Small intestine (tissue), 7 donors: ENCODE data around the gene RPIA. TPM values are rescaled to one million over a fixed set of nuclear protein-coding genes. Genes with fewer than 3 reads are reported as not detected.

Experiments used
- DNase-seq, 2 donors: peaks; one replicate each; pipeline versions ENCODE4 v3.0.0 to v3.0.0-alpha.2; 2013
- FAIRE-seq: peaks from 2 replicates; lab custom pipeline; 2012; peaks lifted over from hg19 to GRCh38; lab: Jason Lieb, UNC
- H3K27ac ChIP-seq, 3 donors: one replicate each; pipeline ENCODE4 v1.5.1; 2013; ENCODE audit warnings: low read length in 2 of 3, mild to moderate bottlenecking in 2 of 3, control low read depth in 1 of 3, inconsistent platforms in 1 of 3, low read depth in 1 of 3, moderate library complexity in 1 of 3
- H3K27me3 ChIP-seq, 3 donors: one replicate each; pipeline ENCODE4 v1.6.1; 2013; ENCODE audit warnings: low read length in 3 of 3, inconsistent platforms in 1 of 3; ENCODE audit not compliant: control insufficient read depth in 3 of 3, insufficient read depth in 3 of 3
- H3K36me3 ChIP-seq, 3 donors: one replicate each; pipeline ENCODE4 v1.6.1; 2013; ENCODE audit warnings: low read length in 3 of 3, inconsistent platforms in 1 of 3, low read depth in 1 of 3, mild to moderate bottlenecking in 1 of 3, moderate library complexity in 1 of 3; ENCODE audit not compliant: control insufficient read depth in 3 of 3, insufficient read depth in 2 of 3
- H3K4me1 ChIP-seq, 3 donors: one replicate each; pipeline ENCODE4 v1.6.1; 2013; ENCODE audit warnings: low read length in 2 of 3, inconsistent platforms in 1 of 3, low read depth in 1 of 3, mild to moderate bottlenecking in 1 of 3, moderate library complexity in 1 of 3; ENCODE audit not compliant: control insufficient read depth in 3 of 3, insufficient read depth in 2 of 3
- H3K4me3 ChIP-seq, 3 donors: one replicate each; pipeline ENCODE4 v1.5.1; 2013; ENCODE audit warnings: low read length in 3 of 3, control low read depth in 1 of 3, inconsistent platforms in 1 of 3, low read depth in 1 of 3, mild to moderate bottlenecking in 1 of 3, moderate library complexity in 1 of 3
- H3K9me3 ChIP-seq, 2 donors: one replicate each; pipeline ENCODE4 v1.6.1; 2013; ENCODE audit warnings: low read depth in 1 of 2, low read length in 1 of 2; ENCODE audit not compliant: control insufficient read depth in 2 of 2, insufficient read depth in 1 of 2
- WGBS, 3 donors: extraction: QIAGEN DNeasy Blood & Tissue Kit; methylation state at CpG; one replicate each; pipeline ENCODE4 v1.1.7; 2013; 5-methylcytosine and 5-hydroxymethylcytosine counted together
- polyA plus RNA-seq, 4 donors: library from polyadenylated mRNA; stranded (reverse) in 3 of 4; unstranded in 1 of 4; fragments of 200-250 nt in 3 of 4; fragments of 120-200 nt in 1 of 4; gene quantifications; one replicate each; pipeline versions ENCODE4 v1.2.1 to v1.2.3, GENCODE V29; 2013
- donor health status: healthy with polysubstance abuse.
- donor health status: control.
- donor health status: control.
- donor health status: Bipolar disorder and iron deficiency.
- donor health status: healthy.

RPIA gene
- polyA plus RNA-seq, 4 donors = 14.5 to 53.7 (median 21.4) TPM

- Histone ChIP-seq H3K9me3 (peaks cover 0 to 6% of the 10 kb centered on the region in 2 donors), H3K4me1 (peaks cover 0 to 2% (median 0%) of the 10 kb centered on the region in 3 donors), H3K27me3 (no peaks in the 10 kb centered on the region), H3K4me3 (no peak overlapping the region), H3K36me3 (no peaks in the 10 kb centered on the region), H3K27ac (peak overlapping the region in 2 of 3 donors; percentile 8 to 85)
- WGBS, 3 donors = 66 to 80% (median 79%) methylated on average over 4 of the region's 4 CpGs
- FAIRE-seq (no peak), DNase-seq (no peak)
Measured at GRCh38 chr2:88658881-88659537, 32.5 kb upstream of the RPIA start.

- Histone ChIP-seq H3K27ac (peak overlapping the region; percentile 8 to 85 (median 11)), H3K36me3 (no peaks in the 10 kb centered on the region), H3K4me1 (peaks cover 0 to 2% (median 0%) of the 10 kb centered on the region in 3 donors), H3K4me3 (no peak overlapping the region), H3K27me3 (no peaks in the 10 kb centered on the region), H3K9me3 (peaks cover 0 to 6% of the 10 kb centered on the region in 2 donors)
- 30 to 44% (median 35%) methylated on average over 4 of the region's 4 CpGs for WGBS, 3 donors
- peak; percentile 11 to 30 for DNase-seq
- no peak for FAIRE-seq
Measured at GRCh38 chr2:88659538-88659915, 31.9 kb upstream of the RPIA start.

- H3K36me3 ChIP-seq = no peaks in the 10 kb centered on the region
- H3K27me3 ChIP-seq = no peaks in the 10 kb centered on the region
- no peak for FAIRE-seq
- H3K9me3 ChIP-seq = peaks cover 0 to 6% of the 10 kb centered on the region in 2 donors
- peaks cover 0 to 2% (median 0%) of the 10 kb centered on the region in 3 donors for H3K4me1 ChIP-seq
- 88 to 97% (median 94%) methylated on average over 1 of the region's 1 CpG for WGBS, 3 donors
- no peak overlapping the region for H3K4me3 ChIP-seq
- no peak for DNase-seq
- no peak overlapping the region for H3K27ac ChIP-seq
Measured at GRCh38 chr2:88660622-88661021, 30.9 kb upstream of the RPIA start.

GRCh38 chr2:88666576-88666975, 24.9 kb upstream of the RPIA start:
- no peak overlapping the region for H3K4me3 ChIP-seq
- no peaks in the 10 kb centered on the region for H3K4me1 ChIP-seq
- no peak overlapping the region for H3K27ac ChIP-seq
- 71 to 87% (median 87%) methylated on average over 4 of the region's 4 CpGs for WGBS, 3 donors
- no peaks in the 10 kb centered on the region for H3K27me3 ChIP-seq
- peaks cover 0 to 6% of the 10 kb centered on the region in 2 donors for H3K9me3 ChIP-seq
- FAIRE-seq (no peak), DNase-seq (no peak)
- H3K36me3 ChIP-seq = no peaks in the 10 kb centered on the region

- DNase-seq (no peak), FAIRE-seq (no peak)
- WGBS, 3 donors = 85 to 98% (median 90%) methylated on average over 2 of the region's 2 CpGs
- no peaks in the 10 kb centered on the region for H3K4me1 ChIP-seq
- H3K9me3 ChIP-seq = peaks cover 0 to 6% of the 10 kb centered on the region in 2 donors
- no peaks in the 10 kb centered on the region for H3K36me3 ChIP-seq
- no peak overlapping the region for H3K27ac ChIP-seq
- H3K4me3 ChIP-seq = no peak overlapping the region
- no peaks in the 10 kb centered on the region for H3K27me3 ChIP-seq
Measured at GRCh38 chr2:88667219-88667618, 24.3 kb upstream of the RPIA start.

GRCh38 chr2:88668862-88669261, 22.6 kb upstream of the RPIA start:
- WGBS, 3 donors = 64 to 83% (median 65%) methylated on average over 2 of the region's 2 CpGs
- FAIRE-seq (no peak), DNase-seq (no peak)
- H3K27ac ChIP-seq = no peak overlapping the region
- H3K4me1 ChIP-seq = no peaks in the 10 kb centered on the region
- H3K36me3 ChIP-seq = no peaks in the 10 kb centered on the region
- no peaks in the 10 kb centered on the region for H3K27me3 ChIP-seq
- H3K4me3 ChIP-seq = no peak overlapping the region
- H3K9me3 ChIP-seq = peaks cover 0 to under 1% of the 10 kb centered on the region in 2 donors

- DNase-seq = peak in 1 of 2 donors; percentile 57
- FAIRE-seq = no peak
Measured at GRCh38 chr2:88669482-88670214, 21.8 kb upstream of the RPIA start.

GRCh38 chr2:88671786-88672427, 19.6 kb upstream of the RPIA start:
- Histone ChIP-seq H3K9me3 (no peaks in the 10 kb centered on the region), H3K36me3 (no peaks in the 10 kb centered on the region), H3K4me3 (no peak overlapping the region), H3K27ac (no peak overlapping the region), H3K27me3 (no peaks in the 10 kb centered on the region), H3K4me1 (no peaks in the 10 kb centered on the region)
- 46 to 54% (median 52%) methylated on average over 11 of the region's 11 CpGs for WGBS, 3 donors
- peak; percentile 44 to 61 for DNase-seq
- no peak for FAIRE-seq

More at GRCh38 chr2:88669482-88670214, 21.8 kb upstream of the RPIA start:
- 67 to 71% (median 69%) methylated on average over 6 of the region's 6 CpGs for WGBS, 3 donors
- H3K9me3 ChIP-seq = no peaks in the 10 kb centered on the region
- H3K27me3 ChIP-seq = no peaks in the 10 kb centered on the region
- no peak overlapping the region for H3K27ac ChIP-seq
- no peaks in the 10 kb centered on the region for H3K36me3 ChIP-seq
- no peak overlapping the region for H3K4me3 ChIP-seq
- no peaks in the 10 kb centered on the region for H3K4me1 ChIP-seq
